GM18505 (cell line): ENCODE measurements around the gene POLD3.

Source experiments
- ATAC-seq: cut with Tn5 transposase; IDR thresholded peaks from one replicate; pipeline ENCODE4 v1.9.1; 2021; ENCODE audit not compliant: unreplicated experiment
- POLR2A ChIP-seq: IDR thresholded peaks from 4 replicates; pipeline ENCODE4 v1.6.1; 2011; ENCODE audit warnings: borderline replicate concordance; ENCODE audit not compliant: insufficient read depth, insufficient read length; ENCODE audit errors: extremely low read depth

Gene POLD3

DNA sequence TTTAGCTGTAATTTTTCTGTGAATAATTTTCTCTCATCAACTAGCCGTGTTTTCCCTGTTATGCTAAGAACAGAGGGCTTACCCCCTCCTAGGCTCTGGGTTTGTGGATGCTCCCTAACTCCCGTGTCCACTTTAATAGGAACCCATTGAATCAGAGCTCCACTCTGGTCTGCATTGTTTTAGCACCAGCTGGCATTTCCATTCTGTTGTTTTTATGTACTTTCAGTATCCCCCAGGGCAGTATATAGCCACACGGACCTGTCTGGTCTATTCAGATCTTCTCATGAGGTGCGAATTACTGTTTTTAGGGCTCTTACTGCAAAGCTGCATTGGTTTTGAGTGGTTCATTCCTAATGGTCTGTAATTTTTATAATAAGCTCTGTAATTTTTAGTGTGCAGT lies 16.0 kb downstream of the POLD3 start:
- no peak for TF ChIP-seq POLR2A
- ATAC-seq = no peak

DNA sequence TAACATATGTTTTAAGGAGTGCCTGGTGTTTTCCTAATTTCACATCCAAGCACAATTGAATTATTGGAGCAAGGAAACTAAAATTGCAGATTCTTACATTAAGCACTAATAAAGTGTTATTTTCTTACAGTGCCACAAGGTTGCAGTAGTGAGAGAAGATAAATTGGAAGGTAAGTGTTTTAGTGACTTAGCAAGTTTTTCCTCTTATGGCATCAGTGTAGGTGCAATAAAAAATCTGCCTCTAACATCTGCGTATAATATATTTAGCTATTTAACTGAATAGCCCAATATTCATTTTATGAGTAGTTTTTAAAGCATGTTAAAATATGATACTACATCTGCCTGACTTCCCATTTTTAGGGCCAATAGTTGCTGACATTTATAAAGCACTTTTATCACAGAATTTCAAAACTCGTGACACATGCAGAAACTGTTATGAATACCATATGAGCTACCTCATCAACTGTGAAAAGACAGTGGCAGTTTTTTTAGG lies 19.0 kb downstream of the POLD3 start:
- ATAC-seq = no peak

DNA sequence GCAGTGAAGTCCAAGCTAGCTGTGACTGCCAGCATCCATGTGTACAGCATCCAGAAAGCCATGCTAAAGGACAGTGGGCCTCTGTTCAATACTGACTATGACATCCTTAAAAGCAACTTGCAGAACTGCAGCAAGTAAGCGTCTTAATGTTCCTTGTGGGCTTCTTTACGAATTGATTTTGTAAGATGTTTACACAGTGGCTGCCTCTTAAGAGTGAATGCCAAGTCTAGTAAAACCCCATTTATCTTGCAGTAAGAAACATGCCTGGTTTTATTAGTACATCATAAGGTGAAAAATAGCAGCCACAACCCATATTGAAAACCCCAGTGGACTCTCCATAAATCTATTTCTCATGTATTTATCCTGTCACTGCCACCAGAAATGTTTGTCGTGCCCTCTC lies 20.5 kb downstream of the POLD3 start:
- no peak for TF ChIP-seq POLR2A
- no peak for ATAC-seq

More for the DNA sequence above, 19.0 kb downstream of the POLD3 start:
- no peak for TF ChIP-seq POLR2A

DNA sequence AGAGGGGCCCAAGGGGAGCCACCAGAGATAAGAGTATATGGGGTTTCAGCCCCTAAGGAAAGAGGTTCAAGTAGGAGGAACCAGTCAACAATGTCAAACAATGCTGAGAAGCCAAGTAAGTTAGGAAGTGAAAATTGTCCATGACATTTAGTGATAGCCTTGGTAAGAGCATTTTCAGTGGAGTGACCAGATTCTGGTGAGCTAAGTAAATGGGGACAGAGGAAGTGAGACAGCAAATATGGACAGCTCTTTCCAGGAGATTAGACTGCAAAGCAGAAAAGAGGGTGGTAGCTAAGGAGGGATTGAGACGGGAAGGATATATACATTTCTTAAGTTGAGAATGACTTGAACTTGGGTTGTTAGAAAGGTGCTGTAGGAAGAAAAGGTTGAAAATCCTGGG lies 22.9 kb downstream of the POLD3 start:
- TF ChIP-seq POLR2A = no peak
- ATAC-seq = no peak

DNA sequence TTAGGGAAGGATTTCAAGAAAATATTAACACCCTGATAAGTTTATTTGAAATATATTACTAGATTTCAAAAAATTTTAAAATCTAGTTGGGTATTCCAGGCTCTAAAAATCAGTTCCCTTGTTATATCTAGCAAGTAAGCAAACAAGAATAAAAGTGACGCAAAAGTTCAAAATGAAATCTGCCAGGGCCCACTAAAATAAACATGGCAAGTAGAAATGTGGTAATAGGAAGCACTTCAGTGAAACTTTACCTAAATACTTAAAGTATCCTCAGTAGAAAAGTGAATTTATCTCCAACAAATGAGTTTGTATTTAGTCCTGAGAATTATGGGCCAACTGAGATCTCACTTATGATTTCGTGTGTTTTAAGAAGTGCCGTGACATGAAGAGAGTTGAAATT lies 23.6 kb downstream of the POLD3 start:
- no peak for TF ChIP-seq POLR2A
- ATAC-seq = no peak

DNA sequence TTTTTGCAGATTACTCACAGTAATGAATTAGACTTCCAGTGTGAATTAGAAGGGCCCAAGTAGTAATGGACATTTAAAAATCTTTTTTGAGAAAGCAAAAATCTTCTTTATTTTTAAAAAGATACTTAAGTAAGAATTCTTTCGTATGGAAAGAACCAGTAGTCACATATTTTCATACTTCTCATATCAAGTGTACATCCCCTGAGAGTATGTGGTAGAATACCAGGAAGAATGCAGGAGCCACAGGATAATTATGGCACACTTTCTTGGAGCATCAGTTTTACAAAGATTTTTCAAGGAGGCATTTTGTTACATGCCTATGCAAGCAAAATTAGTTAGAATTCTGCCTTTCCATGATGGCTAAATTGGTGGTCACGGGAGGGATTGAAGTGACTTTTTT lies 28.1 kb downstream of the POLD3 start:
- ATAC-seq = no peak
- no peak for TF ChIP-seq POLR2A

DNA sequence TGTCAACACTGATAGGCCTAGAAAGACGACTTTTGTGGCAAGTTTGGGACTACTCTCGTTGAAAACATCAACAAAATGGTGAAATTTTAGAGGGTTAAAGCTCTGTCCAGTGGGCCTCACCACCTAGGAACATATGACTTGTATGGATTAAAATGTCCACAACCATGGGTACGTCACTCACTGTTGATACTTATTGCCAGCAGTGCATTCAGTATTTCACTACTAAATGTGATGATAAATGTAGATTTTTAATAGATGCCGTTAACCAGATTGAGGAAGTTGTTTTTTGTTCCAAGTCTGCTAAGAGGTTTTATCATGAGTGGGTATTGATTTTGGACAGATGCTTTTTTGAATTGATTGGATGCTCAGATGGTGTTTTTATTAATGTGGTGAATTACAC lies 33.7 kb downstream of the POLD3 start:
- ATAC-seq = no peak

DNA sequence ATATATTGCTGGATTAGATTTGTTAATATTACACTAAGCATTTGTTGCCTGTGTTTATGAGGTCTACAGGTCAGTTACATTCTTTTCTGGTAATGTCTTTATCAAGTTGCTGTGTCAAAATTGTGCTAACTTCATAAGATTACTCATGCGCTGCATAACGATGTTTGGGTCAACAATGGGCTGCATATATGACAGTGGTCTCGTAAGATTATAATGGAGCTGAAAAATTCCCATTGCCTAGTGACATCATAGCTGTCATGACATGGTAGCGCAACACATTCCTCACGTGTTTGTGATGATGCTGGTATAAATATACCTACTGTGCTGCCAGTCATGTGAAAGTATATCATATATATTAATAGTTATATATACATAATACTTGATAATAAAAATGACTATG lies 34.2 kb downstream of the POLD3 start:
- no peak for TF ChIP-seq POLR2A
- ATAC-seq = no peak

More for the DNA sequence above, 33.7 kb downstream of the POLD3 start:
- TF ChIP-seq POLR2A = no peak

DNA sequence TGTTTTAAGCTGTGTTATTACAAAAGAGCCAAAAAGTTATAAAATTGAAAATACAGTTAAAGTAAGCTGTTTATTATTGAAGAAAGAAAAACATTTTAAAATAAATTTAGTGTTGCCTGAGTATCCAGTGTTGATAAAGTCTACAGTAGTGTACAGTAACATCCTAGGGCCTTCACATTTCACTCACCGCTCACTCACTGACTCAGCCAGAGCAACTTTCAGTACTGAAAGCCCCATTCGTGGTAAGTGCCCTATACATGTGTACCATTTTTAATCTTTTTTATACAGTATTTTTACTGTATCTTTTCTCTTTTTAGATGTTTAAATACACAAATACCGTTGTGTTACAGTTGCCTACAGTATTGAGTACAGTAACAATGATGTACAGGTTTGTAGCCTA lies 35.0 kb downstream of the POLD3 start:
- no peak for ATAC-seq
- TF ChIP-seq POLR2A = no peak

DNA sequence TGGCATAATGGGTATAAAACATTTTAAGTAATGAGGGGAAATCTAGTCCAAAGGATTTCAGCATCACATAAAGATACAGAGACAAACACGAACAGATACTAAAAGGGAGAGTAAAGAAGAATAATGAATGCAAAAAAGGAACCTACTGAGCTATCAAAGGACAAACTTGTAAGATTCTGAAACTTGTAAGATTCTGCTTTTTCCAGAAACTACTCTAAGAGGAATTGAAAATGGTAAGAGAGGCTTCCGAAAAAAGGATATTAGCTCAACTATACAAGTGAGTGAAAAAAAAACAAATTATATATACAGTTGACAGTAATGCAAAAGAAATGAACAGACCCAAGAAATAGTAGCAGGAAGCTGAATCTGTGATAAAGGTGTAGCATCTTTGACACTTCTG lies 37.7 kb downstream of the POLD3 start:
- no peak for ATAC-seq
- no peak for TF ChIP-seq POLR2A

DNA sequence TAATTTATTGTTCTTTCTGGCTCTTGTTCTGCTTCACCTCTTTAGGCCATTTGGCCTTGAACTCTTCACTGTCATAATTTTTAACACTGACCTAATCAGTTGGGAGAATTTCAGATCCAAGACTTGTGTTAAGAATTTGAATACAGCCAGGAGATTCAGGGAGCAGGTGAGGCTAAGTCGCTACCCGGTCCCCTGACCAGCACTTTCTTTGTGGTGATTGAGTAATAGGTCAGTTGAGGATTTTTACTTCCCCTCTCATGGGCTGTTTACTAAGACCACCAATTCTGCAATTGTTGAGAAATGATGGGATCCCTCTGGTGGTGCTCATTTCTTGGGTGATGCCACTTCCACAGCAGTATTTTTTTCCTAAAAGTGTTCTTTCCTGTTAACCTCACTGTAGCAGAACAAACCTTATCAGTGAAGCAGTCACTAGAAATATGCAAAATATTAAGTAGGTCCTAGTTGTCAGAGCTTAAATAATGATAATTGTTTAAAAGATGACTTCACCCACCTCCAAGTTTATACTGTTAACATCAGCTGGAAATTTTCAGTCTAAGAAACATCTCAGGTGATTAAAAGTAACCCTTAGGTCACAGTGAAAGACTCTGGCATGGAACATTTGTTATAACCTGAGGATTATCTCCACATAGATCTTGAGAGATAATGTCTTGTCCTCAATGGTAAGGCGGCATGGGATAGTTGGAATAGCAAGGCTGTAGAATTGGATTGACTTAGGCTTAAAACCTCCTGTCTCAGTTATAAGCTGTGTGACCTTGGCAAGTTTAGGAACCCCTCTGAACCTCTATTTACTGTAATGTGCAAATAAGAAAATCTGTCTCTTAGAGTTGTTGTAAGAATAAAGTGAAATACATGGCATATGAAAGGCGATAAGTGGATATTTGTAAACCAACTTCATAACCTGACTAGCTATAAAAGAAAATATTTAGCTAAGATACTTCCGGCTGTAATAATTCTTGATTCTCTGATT lies 41.3 kb downstream of the POLD3 start:
- no peak for TF ChIP-seq POLR2A
- ATAC-seq = no peak

DNA sequence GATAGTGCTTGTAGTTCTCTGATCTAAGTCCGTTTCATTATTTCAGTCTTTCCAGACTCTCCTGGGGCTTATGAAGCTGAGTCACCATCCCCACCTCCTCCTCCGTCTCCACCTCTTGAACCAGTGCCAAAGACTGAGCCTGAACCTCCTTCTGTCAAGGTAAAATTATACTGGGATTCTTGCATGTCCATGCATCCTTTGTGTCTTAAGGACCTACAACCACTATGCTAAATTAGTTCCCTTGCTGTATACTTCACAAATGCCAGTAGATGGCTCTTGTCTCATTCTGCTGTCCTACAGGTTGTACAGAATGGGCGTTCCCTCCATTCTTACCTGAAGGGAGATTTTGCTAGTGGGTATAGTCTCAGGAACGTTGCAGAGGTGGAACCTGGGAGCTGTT lies 42.2 kb downstream of the POLD3 start:
- no peak for TF ChIP-seq POLR2A
- no peak for ATAC-seq

DNA sequence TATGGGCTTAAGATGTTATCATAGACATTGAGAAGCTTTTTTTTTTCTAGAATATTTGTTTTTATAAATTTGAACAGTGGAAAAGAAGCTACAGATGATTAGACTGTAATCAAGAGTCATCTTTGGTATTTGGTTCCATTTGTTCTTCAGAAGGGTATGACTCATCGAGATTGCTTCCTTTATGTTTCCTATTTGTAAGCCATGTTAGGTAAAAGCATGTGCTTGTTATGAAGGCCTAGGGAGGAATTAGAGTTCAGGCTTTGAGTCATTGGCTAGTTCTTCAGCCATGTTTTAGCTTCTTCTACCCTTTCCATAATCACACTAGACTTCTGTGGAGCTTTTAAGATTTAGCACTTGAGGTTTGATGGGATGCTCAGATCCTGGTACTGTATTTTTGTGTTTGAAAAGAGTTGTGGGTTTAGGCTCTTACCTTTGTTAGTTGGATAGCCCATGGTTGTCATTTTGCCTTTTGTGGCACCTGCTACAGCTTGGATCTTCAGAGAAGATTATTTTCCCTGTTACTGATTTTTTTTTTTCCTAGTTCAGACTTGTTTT lies 44.3 kb downstream of the POLD3 start:
- ATAC-seq = no peak
- TF ChIP-seq POLR2A = no peak

DNA sequence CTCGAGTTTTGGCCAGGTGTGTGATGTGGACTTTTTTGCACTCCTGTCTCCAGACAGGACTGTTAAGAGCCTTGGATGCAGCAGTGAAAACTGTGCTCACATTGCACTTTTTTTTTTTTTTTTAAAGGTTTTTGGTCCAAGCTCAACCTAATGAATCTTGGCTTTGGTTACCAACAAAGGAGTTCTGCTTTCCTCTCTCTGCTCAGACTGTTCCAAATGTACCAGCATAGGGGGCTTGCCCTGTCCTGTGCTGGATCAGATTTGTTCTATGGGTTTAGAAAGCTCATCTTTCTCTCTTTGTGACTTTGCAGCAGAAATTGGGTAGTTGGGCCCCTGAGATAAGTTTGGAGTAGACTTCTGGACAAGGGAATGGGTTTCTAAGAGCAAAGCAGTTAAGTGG lies 45.3 kb downstream of the POLD3 start:
- ATAC-seq = no peak
- no peak for TF ChIP-seq POLR2A
